Hippocampal formation (tissue), 2 donors: ENCODE data around the gene CNTN4.

Source experiments
- DNase-seq, 2 donors: peaks; one replicate each; lab custom pipeline; 2025; lab: John Stamatoyannopoulos, UW

The CNTN4 gene

GRCh38 chr3:3038201-3038991 lies 939.7 kb downstream of the CNTN4 start:
- DNase-seq, result no peak

GRCh38 chr3:3053974-3054373 lies 955.3 kb downstream of the CNTN4 start:
- DNase-seq, result no peak

- DNase-seq, result no peak
These were observed 961.0 kb downstream of the CNTN4 start for GRCh38 chr3:3059645-3060044.

GRCh38 chr3:3064297-3064696 lies 965.6 kb downstream of the CNTN4 start:
- no peak for DNase-seq

GRCh38 chr3:3065876-3066275 lies 967.2 kb downstream of the CNTN4 start:
- no peak for DNase-seq

- DNase-seq, result no peak
These were observed 967.7 kb downstream of the CNTN4 start for GRCh38 chr3:3066378-3066777.

GRCh38 chr3:3066910-3067309 lies 968.2 kb downstream of the CNTN4 start:
- no peak for DNase-seq

- no peak for DNase-seq
These were observed 969.8 kb downstream of the CNTN4 start for GRCh38 chr3:3068358-3068881.

GRCh38 chr3:3069723-3070122 lies 971.1 kb downstream of the CNTN4 start:
- DNase-seq, result no peak

GRCh38 chr3:3071136-3071535 lies 972.5 kb downstream of the CNTN4 start:
- no peak for DNase-seq

- no peak for DNase-seq
These were observed 976.0 kb downstream of the CNTN4 start for GRCh38 chr3:3074551-3075257.

- DNase-seq, result no peak
These were observed 981.6 kb downstream of the CNTN4 start for GRCh38 chr3:3080309-3080708.

- DNase-seq, result no peak
These were observed 982.9 kb downstream of the CNTN4 start for GRCh38 chr3:3081381-3082233.

- no peak for DNase-seq
These were observed 983.7 kb downstream of the CNTN4 start for GRCh38 chr3:3082234-3082924.

- DNase-seq, result no peak
These were observed 986.2 kb downstream of the CNTN4 start for GRCh38 chr3:3084890-3085289.

- no peak for DNase-seq
These were observed 987.1 kb downstream of the CNTN4 start for GRCh38 chr3:3085782-3086181.

- DNase-seq, result no peak
These were observed 987.6 kb downstream of the CNTN4 start for GRCh38 chr3:3086239-3086638.

GRCh38 chr3:3087279-3087678 lies 988.6 kb downstream of the CNTN4 start:
- no peak for DNase-seq

GRCh38 chr3:3087716-3088465 lies 989.2 kb downstream of the CNTN4 start:
- no peak for DNase-seq

- no peak for DNase-seq
These were observed 990.4 kb downstream of the CNTN4 start for GRCh38 chr3:3089017-3089416.

- no peak for DNase-seq
These were observed 999.3 kb downstream of the CNTN4 start for GRCh38 chr3:3097958-3098357.
